ENCODE results near the gene PFDN1. TPM values are rescaled to one million over a fixed set of nuclear protein-coding genes. Genes with fewer than 3 reads are reported as not detected.
A peak's percentile ranks its signal among the peaks of the same experiment; 100 is the strongest.

Gene PFDN1
- total RNA-seq, 4 donors from 2014 or later, result 72.9 to 230 (median 98.4) TPM

DNA sequence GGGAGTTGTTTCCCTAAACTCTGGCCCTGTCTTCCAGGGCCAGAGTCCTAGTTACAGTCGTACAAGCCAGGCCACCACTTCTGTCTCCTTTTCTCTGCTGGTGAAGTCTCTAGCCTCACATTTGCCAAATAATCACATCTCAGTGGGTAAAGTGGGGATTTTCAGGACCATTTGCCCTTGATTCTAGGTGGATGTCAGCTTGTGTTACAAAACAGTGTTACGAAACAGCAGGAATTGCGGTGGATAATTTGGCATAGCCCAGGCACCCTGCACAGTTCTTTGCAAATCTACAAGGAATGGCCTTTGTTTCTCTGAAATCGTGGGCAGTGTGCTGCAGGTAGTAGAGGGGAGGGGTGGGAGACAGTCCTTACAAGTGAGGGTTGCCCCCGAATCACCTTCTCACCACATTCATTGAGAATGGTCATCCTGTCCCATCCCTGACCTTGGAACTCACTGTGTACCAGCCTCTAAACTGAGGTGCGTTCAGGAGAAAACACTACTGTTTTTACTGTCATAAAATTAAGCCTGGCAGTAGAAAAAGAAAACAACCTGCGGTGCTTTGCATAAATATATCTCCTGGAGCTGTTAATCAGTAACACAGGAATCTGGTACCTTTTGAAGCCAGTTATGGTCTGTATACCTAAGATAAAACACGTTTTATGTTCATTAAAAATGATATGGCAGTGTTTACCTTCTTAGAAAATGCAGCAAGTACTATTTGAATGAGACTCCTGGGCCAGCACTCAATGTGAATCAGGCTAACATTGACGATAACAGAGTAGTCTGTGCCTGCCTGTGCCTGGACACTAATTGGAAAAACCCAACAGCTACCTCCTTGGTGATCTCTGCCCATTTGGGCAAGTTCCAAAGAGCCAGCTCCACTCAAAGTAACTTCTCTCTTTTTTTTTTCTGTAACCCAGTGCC, 83.6 kb downstream of the PFDN1 start:
- H3K36me3 ChIP-seq, result no peaks in the 10 kb centered on the region
- in situ Hi-C loops (cut with MboI; ENCODE audit: low pct_ligation_motif_present in 1 of 4, low pct_unique_long_range_greater_than_20kb in 1 of 4, low sequenced_read_pairs in 3 of 4), result no loop called here
- H3K4me3 ChIP-seq, result no peak overlapping the region
- H3K4me1 ChIP-seq, result peaks cover 31 to 86% (median 70%) of the 10 kb centered on the region in 4 donors
- DNase-seq, result no peak
- 48 to 52% methylated on average over 6 to 9 of the region's 9 CpGs for WGBS, 2 donors (ENCODE audit: low coverage in 1 of 2)
- TF ChIP-seq, protein P1, sequence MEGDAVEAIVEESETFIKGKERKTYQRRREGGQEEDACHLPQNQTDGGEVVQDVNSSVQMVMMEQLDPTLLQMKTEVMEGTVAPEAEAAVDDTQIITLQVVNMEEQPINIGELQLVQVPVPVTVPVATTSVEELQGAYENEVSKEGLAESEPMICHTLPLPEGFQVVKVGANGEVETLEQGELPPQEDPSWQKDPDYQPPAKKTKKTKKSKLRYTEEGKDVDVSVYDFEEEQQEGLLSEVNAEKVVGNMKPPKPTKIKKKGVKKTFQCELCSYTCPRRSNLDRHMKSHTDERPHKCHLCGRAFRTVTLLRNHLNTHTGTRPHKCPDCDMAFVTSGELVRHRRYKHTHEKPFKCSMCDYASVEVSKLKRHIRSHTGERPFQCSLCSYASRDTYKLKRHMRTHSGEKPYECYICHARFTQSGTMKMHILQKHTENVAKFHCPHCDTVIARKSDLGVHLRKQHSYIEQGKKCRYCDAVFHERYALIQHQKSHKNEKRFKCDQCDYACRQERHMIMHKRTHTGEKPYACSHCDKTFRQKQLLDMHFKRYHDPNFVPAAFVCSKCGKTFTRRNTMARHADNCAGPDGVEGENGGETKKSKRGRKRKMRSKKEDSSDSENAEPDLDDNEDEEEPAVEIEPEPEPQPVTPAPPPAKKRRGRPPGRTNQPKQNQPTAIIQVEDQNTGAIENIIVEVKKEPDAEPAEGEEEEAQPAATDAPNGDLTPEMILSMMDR (IDR thresholded peaks at IDR 0.05), result no peak
- TF ChIP-seq EP300 (IDR thresholded peaks at IDR 0.05; ENCODE audit: low read depth) (no peak), POLR2A (IDR thresholded peaks at IDR 0.05) (no peak), POLR2AphosphoS5 (IDR thresholded peaks at IDR 0.05) (no peak)
- H3K9me3 ChIP-seq, result no peaks in the 10 kb centered on the region
- H3K27ac ChIP-seq, result peak overlapping the region; percentile 58 to 79 (median 64)
- intact Hi-C loops (cut with DNase I; ENCODE audit: low total_unique reads), result no loop called here
- no peaks in the 10 kb centered on the region for H3K27me3 ChIP-seq

DNA sequence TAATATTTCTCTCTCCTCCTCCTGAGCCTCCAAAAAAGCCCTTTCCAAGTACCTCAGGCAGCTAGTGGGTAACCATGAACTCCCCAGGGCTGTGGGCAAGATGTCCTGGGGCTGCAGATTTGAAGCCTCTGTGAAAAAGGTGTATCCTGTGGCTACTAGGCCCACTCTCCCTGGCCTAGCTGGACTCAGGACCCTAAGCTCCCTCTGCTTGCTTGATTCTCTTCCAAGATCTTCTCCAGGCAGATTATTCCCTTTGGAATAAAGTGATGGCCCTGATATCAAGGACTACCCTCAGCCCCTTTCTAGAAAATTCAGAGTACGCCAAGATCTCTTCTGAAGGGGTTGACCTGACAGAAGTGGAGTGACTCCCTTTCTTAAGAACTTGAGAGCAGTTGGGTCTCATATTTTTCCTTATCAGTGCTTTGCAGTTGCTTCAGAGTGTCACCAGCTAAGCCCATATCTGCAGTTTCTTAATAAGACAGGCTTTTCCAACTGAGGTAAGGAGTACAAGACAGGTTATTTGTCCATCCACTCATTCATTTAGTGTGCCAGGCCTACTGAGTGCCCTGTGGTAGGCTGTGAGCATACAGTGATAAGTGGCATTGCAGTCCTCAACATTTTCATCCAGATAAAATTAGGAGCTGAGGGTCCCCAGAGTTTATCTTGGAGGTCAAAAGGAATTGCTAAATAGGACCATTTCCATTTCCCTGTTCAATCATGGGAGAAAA, 85.4 kb downstream of the PFDN1 start:
- 100% methylated on average over 1 of the region's 1 CpG; no CpG with 5 or more reads in 1 of the 2 donors for WGBS, 2 donors (ENCODE audit: low coverage in 1 of 2)
- H3K36me3 ChIP-seq, result no peaks in the 10 kb centered on the region
- H3K4me1 ChIP-seq, result peaks cover 22 to 71% (median 59%) of the 10 kb centered on the region in 4 donors
- H3K27me3 ChIP-seq, result no peaks in the 10 kb centered on the region
- no peaks in the 10 kb centered on the region for H3K9me3 ChIP-seq
- peak overlapping the region in 3 of 4 donors; percentile 68 to 73 (median 69) for H3K27ac ChIP-seq
- no peak for TF ChIP-seq EP300 (IDR thresholded peaks at IDR 0.05; ENCODE audit: low read depth)
- TF ChIP-seq POLR2AphosphoS5 (IDR thresholded peaks at IDR 0.05), result no peak
- no peak for TF ChIP-seq POLR2A (IDR thresholded peaks at IDR 0.05)
- TF ChIP-seq, protein P1 (IDR thresholded peaks at IDR 0.05), result no peak
- intact Hi-C loops (cut with DNase I; ENCODE audit: low total_unique reads) (no loop called here), in situ Hi-C loops (cut with MboI; ENCODE audit: low pct_ligation_motif_present in 1 of 4, low pct_unique_long_range_greater_than_20kb in 1 of 4, low sequenced_read_pairs in 3 of 4) (no loop called here)
- no peak overlapping the region for H3K4me3 ChIP-seq
- no peak for DNase-seq

DNA sequence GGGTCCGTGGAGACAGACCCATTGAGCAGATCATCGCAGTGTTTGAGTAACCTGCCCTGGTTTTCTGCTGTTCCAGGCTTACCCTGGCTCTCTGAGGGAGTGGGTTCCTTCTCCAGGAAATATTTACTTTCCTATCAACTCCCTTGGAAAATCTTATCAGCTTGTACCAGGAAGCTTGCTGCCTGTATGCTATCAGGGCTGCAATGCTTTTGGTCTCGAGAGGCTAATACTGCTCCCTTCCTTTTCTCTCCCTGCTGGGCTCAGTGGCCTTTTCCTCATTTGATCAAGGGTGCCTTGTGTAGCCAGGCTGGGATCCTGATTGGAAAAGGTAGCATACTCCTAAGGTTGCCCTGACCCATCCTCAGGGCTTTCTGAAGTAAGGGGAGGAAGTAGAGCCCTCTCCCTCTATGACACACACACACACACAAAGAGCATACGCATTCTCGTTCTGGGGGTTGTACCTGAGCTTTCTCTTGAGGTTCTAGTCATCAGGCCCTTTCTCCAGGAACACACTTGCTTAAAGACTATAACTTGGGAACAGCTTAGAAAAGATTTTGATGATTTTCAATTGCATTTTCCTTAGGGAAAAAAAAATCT, 86.3 kb downstream of the PFDN1 start:
- in situ Hi-C loops (cut with MboI; ENCODE audit: low pct_ligation_motif_present in 1 of 4, low pct_unique_long_range_greater_than_20kb in 1 of 4, low sequenced_read_pairs in 3 of 4) (no loop called here), intact Hi-C loops (cut with DNase I; ENCODE audit: low total_unique reads) (no loop called here)
- no peaks in the 10 kb centered on the region for H3K9me3 ChIP-seq
- H3K27ac ChIP-seq, result peak overlapping the region; percentile 59 to 73 (median 68)
- DNase-seq, result no peak
- no peak for TF ChIP-seq EP300 (IDR thresholded peaks at IDR 0.05; ENCODE audit: low read depth)
- TF ChIP-seq POLR2AphosphoS5 (IDR thresholded peaks at IDR 0.05), result no peak
- TF ChIP-seq, protein P1 (IDR thresholded peaks at IDR 0.05), result no peak
- TF ChIP-seq POLR2A (IDR thresholded peaks at IDR 0.05), result no peak
- peaks cover 18 to 62% (median 50%) of the 10 kb centered on the region in 4 donors for H3K4me1 ChIP-seq
- H3K4me3 ChIP-seq, result no peak overlapping the region
- no peaks in the 10 kb centered on the region for H3K36me3 ChIP-seq
- 46 to 57% methylated on average over 1 to 5 of the region's 5 CpGs for WGBS, 2 donors (ENCODE audit: low coverage in 1 of 2)
- no peaks in the 10 kb centered on the region for H3K27me3 ChIP-seq

DNA sequence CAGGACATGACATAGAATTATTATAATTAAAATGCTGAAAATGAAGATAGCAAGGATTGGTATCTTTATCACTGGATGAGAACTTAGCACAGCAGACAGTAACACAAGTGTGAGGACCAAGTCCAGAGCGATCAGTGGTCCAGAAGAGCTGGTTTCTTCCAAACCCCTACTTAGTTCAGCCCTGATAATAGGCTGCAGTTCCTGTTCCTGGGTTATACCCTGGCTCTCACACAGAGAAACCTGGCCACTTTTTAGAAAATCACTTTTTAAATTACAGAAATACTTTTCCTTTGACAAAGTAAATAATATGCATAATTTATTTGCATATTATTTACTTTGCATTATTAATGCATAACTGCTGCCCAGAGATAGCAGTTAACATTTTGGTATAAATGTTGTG, 87.6 kb downstream of the PFDN1 start:
- no peak for DNase-seq
- in situ Hi-C loops (cut with MboI; ENCODE audit: low pct_ligation_motif_present in 1 of 4, low pct_unique_long_range_greater_than_20kb in 1 of 4, low sequenced_read_pairs in 3 of 4) (no loop called here), intact Hi-C loops (cut with DNase I; ENCODE audit: low total_unique reads) (no loop called here)
- no peak overlapping the region for H3K4me3 ChIP-seq
- peaks cover 12 to 49% (median 40%) of the 10 kb centered on the region in 4 donors for H3K4me1 ChIP-seq
- H3K36me3 ChIP-seq, result no peaks in the 10 kb centered on the region
- H3K27ac ChIP-seq, result no peak overlapping the region
- 82% methylated on average over 1 of the region's 1 CpG; no CpG with 5 or more reads in 1 of the 2 donors for WGBS, 2 donors (ENCODE audit: low coverage in 1 of 2)
- H3K27me3 ChIP-seq, result no peaks in the 10 kb centered on the region
- H3K9me3 ChIP-seq, result no peaks in the 10 kb centered on the region
- no peak for TF ChIP-seq POLR2A (IDR thresholded peaks at IDR 0.05)
- no peak for TF ChIP-seq EP300 (IDR thresholded peaks at IDR 0.05; ENCODE audit: low read depth)
- no peak for TF ChIP-seq POLR2AphosphoS5 (IDR thresholded peaks at IDR 0.05)
- TF ChIP-seq, protein P1 (IDR thresholded peaks at IDR 0.05), result no peak

Measured in transverse colon (tissue), 4 donors.